GM23338 (cell line): Measurements from ENCODE around the gene SFTPD. TPM values are rescaled to one million over a fixed set of nuclear protein-coding genes. Genes with fewer than 3 reads are reported as not detected.

Experiments used
- ATAC-seq: fragments of 200-7000 bp; cut with Tn5 transposase; 3 replicates; pipeline ENCODE4 v1.9.1; 2020
- DNase-seq: peaks from one replicate; pipeline ENCODE4 v3.0.0-alpha.2; 2015; ENCODE audit warnings: low spot score
- H2AFZ ChIP-seq: fragments of 200-600 bp; sonication (generic); 2 replicates; pipeline ENCODE4 v1.8.0; 2016; ENCODE audit warnings: antibody characterized with exemption, mild to moderate bottlenecking, moderate library complexity
- H3F3A ChIP-seq: fragments of 200-600 bp; sonication (generic); replicated peaks from 2 replicates; pipeline ENCODE4 v1.8.0; 2017; ENCODE audit warnings: antibody characterized with exemption, mixed run types, low read depth
- H3K27ac ChIP-seq: fragments of 200-600 bp; sonication (generic); 2 replicates; pipeline ENCODE4 v1.6.1; 2016; ENCODE audit warnings: low read depth
- H3K27me3 ChIP-seq: fragments of 200-600 bp; sonication (generic); 2 replicates; pipeline ENCODE4 v1.8.0; 2016; ENCODE audit warnings: mild to moderate bottlenecking, mixed run types, moderate library complexity; ENCODE audit not compliant: insufficient read depth
- H3K36me3 ChIP-seq: fragments of 200-600 bp; sonication (generic); 2 replicates; pipeline ENCODE4 v1.8.0; 2016; ENCODE audit warnings: mild to moderate bottlenecking; ENCODE audit not compliant: insufficient read depth
- H3K4me1 ChIP-seq: fragments of 200-600 bp; sonication (generic); 2 replicates; pipeline ENCODE4 v1.8.0; 2016; ENCODE audit warnings: mild to moderate bottlenecking, moderate library complexity; ENCODE audit not compliant: insufficient read depth
- H3K4me2 ChIP-seq: fragments of 200-600 bp; sonication (generic); 2 replicates; pipeline ENCODE4 v1.7.1; 2017; ENCODE audit warnings: mixed run types
- H3K4me3 ChIP-seq: fragments of 200-600 bp; sonication (generic); 2 replicates; pipeline ENCODE4 v1.6.1; 2016; ENCODE audit warnings: mixed run types
- H3K79me2 ChIP-seq: fragments of 200-600 bp; sonication (generic); replicated peaks from 2 replicates; pipeline ENCODE4 v1.8.0; 2017; ENCODE audit warnings: mild to moderate bottlenecking; ENCODE audit not compliant: insufficient read depth
- H3K9me2 ChIP-seq: fragments of 200-600 bp; sonication (generic); 2 replicates; pipeline ENCODE4 v1.8.0; 2017; ENCODE audit not compliant: insufficient read depth
- H4K20me1 ChIP-seq: fragments of 200-600 bp; sonication (generic); replicated peaks from 2 replicates; pipeline ENCODE4 v1.8.0; 2017; ENCODE audit warnings: mild to moderate bottlenecking; ENCODE audit not compliant: insufficient read depth
- H3K27ac Mint-ChIP-seq: 2 replicates; pipeline ENCODE4 v1.8.0; 2020; ENCODE audit warnings: inconsistent platforms, mild to moderate bottlenecking, moderate library complexity, mixed read lengths
- H3K27me3 Mint-ChIP-seq: 3 replicates; pipeline ENCODE4 v1.8.0; 2022; ENCODE audit warnings: low read depth, mild to moderate bottlenecking, moderate library complexity, mixed read lengths, inconsistent platforms; ENCODE audit not compliant: insufficient read depth, poor library complexity
- H3K36me3 Mint-ChIP-seq: 3 replicates; pipeline ENCODE4 v1.8.0; 2021; ENCODE audit warnings: low read depth, mild to moderate bottlenecking, inconsistent platforms, moderate library complexity, mixed read lengths
- H3K4me1 Mint-ChIP-seq: 3 replicates; pipeline ENCODE4 v1.8.0; 2020; ENCODE audit warnings: mild to moderate bottlenecking, inconsistent platforms, mixed read lengths
- H3K4me3 Mint-ChIP-seq: 3 replicates; pipeline ENCODE4 v1.8.0; 2021; ENCODE audit warnings: moderate library complexity, mild to moderate bottlenecking, inconsistent platforms, mixed read lengths
- H3K9me3 Mint-ChIP-seq: 3 replicates; pipeline ENCODE4 v1.8.0; 2020; ENCODE audit warnings: moderate library complexity, mild to moderate bottlenecking, inconsistent platforms, mixed read lengths
- CREB1 ChIP-seq: fragments of 250-450 bp; sonication (Bioruptor Pico); IDR thresholded peaks from 2 replicates; pipeline ENCODE4 v1.5.0; 2020; ENCODE audit warnings: low read depth, mild to moderate bottlenecking, moderate library complexity
- EZH2 ChIP-seq: fragments of 200-600 bp; sonication (generic); IDR thresholded peaks from one replicate; pipeline ENCODE4 v1.8.0; 2017; ENCODE audit warnings: antibody characterized with exemption, mild to moderate bottlenecking, low read depth; ENCODE audit not compliant: unreplicated experiment
- EZH2phosphoT487 ChIP-seq: fragments of 200-600 bp; sonication (generic); IDR thresholded peaks from one replicate; pipeline ENCODE4 v1.8.1; 2018; ENCODE audit warnings: antibody characterized with exemption; ENCODE audit not compliant: unreplicated experiment
- JUNB ChIP-seq: IDR thresholded peaks from one replicate; pipeline ENCODE4 v1.6.1; 2016; ENCODE audit warnings: antibody characterized with exemption; ENCODE audit not compliant: unreplicated experiment
- NANOG ChIP-seq: IDR thresholded peaks from 2 replicates; pipeline ENCODE4 v1.6.1; 2016; ENCODE audit warnings: antibody characterized with exemption, borderline replicate concordance
- POLR2AphosphoS5 ChIP-seq: IDR thresholded peaks from 2 replicates; pipeline ENCODE4 v1.6.1; 2016; ENCODE audit warnings: antibody characterized with exemption, low read depth
- STAT1 ChIP-seq: IDR thresholded peaks from one replicate; pipeline ENCODE4 v1.6.1; 2016; ENCODE audit warnings: antibody characterized with exemption; ENCODE audit not compliant: unreplicated experiment
- ZNF331 ChIP-seq: fragments of 250-450 bp; sonication (Bioruptor Pico); IDR thresholded peaks from 2 replicates; pipeline ENCODE4 v1.5.0; 2020; ENCODE audit warnings: low read depth, mild to moderate bottlenecking, moderate library complexity
- polyA plus RNA-seq: library from polyadenylated mRNA; unstranded; fragments of >200 nt; fragmentation: Nextera tagmentation; extraction: Ambion mirVana; gene quantifications from 2 replicates; pipeline ENCODE4 v1.2.1, GENCODE V29; 2016
- total RNA-seq: library from RNA; depleted of rRNA; stranded (reverse); fragments of >200 nt; shearing (Covaris generic); gene quantifications from 2 replicates; pipeline ENCODE4 v1.2.3, GENCODE V29; 2014
- TF ChIP-seq, protein P1 (sequence below), 2 experiments: fragments of 200-600 bp in 1 of 2; sonication (generic) in 1 of 2; conservative IDR thresholded peaks; 2 replicates each; pipeline versions ENCODE4 v1.5.1 to v1.6.1; 2016 to 2017; ENCODE audit warnings: antibody characterized with exemption in 2 of 2, low read depth in 2 of 2, mild to moderate bottlenecking in 2 of 2, moderate library complexity in 1 of 2
- TF ChIP-seq, protein P2 (sequence below): IDR thresholded peaks from 2 replicates; pipeline ENCODE4 v1.6.1; 2016; ENCODE audit warnings: antibody characterized with exemption
- TF ChIP-seq, protein P3 (sequence below): fragments of 250-450 bp; sonication (Bioruptor Pico); IDR thresholded peaks from 2 replicates; pipeline ENCODE4 v1.5.0; 2020; ENCODE audit warnings: mild to moderate bottlenecking, moderate library complexity
- TF ChIP-seq, protein P4 (sequence below): IDR thresholded peaks from one replicate; pipeline ENCODE4 v1.6.1; 2018; ENCODE audit warnings: antibody characterized with exemption; ENCODE audit not compliant: unreplicated experiment

SFTPD gene
- total and polyA plus RNA-seq, 2 experiments from 2014 or later, result not detected

DNA sequence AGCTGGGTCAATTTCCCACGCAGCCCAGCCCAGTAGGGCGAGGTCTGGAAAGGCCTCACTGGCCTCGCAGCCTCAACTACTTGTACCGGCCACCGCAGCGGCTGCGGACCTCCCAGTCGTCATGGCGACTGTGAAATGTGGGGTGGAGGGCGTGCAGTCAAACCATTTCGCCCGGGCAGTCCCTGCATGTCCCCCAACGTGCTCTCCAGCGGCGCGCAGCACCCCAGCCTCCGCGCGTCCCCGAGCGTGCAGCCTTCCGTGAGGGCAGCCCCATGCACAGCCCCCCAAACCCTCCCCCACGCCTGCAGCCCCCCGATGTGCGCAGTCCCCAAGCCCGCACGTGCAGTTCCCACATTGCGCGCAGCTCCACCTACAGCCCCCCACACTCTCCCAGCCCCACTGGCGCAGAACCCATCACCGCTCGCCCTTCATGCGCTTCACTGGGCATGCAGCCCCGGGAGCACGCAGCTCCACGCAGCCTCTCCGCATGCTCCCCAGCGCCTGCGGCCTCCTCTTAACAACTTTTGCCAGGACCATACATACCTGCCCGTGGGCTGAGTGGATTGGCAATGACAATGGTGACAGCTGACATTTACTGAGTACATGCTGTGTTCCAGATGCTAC lies 34.5 kb upstream of the SFTPD start:
- Histone ChIP-seq H3F3A (no peaks in the 10 kb centered on the region), H4K20me1 (no peaks in the 10 kb centered on the region), H3K4me1 (peaks cover 30% of the 10 kb centered on the region), H3K36me3 (no peaks in the 10 kb centered on the region), H3K4me3 (no peak overlapping the region), H3K79me2 (no peaks in the 10 kb centered on the region), H3K27ac (no peak overlapping the region), H2AFZ (peak overlapping the region; percentile 97), H3K9me2 (no peaks in the 10 kb centered on the region), H3K4me2 (peak overlapping the region; percentile 62; the same call in 1 of the 2 replicates), H3K27me3 (peaks cover 30% of the 10 kb centered on the region)
- DNase-seq (peak; percentile 12), ATAC-seq (no peak)
- Mint-ChIP-seq H3K4me3 (no peak overlapping the region), H3K4me1 (peaks cover 20% of the 10 kb centered on the region), H3K9me3 (no peaks in the 10 kb centered on the region), H3K27me3 (peaks cover 25% of the 10 kb centered on the region), H3K36me3 (no peaks in the 10 kb centered on the region; the same call in 2 of the 3 replicates), H3K27ac (no peak overlapping the region)
- TF ChIP-seq, protein P1, sequence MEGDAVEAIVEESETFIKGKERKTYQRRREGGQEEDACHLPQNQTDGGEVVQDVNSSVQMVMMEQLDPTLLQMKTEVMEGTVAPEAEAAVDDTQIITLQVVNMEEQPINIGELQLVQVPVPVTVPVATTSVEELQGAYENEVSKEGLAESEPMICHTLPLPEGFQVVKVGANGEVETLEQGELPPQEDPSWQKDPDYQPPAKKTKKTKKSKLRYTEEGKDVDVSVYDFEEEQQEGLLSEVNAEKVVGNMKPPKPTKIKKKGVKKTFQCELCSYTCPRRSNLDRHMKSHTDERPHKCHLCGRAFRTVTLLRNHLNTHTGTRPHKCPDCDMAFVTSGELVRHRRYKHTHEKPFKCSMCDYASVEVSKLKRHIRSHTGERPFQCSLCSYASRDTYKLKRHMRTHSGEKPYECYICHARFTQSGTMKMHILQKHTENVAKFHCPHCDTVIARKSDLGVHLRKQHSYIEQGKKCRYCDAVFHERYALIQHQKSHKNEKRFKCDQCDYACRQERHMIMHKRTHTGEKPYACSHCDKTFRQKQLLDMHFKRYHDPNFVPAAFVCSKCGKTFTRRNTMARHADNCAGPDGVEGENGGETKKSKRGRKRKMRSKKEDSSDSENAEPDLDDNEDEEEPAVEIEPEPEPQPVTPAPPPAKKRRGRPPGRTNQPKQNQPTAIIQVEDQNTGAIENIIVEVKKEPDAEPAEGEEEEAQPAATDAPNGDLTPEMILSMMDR (conservative IDR thresholded peaks at IDR 0.05; ENCODE audit: low read depth in 2 of 2), result no peak
- no peak for TF ChIP-seq ZNF331 (CRISPR knock-in tag)
- TF ChIP-seq EZH2phosphoT487, result no peak
- TF ChIP-seq, protein P2, sequence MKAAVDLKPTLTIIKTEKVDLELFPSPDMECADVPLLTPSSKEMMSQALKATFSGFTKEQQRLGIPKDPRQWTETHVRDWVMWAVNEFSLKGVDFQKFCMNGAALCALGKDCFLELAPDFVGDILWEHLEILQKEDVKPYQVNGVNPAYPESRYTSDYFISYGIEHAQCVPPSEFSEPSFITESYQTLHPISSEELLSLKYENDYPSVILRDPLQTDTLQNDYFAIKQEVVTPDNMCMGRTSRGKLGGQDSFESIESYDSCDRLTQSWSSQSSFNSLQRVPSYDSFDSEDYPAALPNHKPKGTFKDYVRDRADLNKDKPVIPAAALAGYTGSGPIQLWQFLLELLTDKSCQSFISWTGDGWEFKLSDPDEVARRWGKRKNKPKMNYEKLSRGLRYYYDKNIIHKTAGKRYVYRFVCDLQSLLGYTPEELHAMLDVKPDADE, result no peak
- no peak for TF ChIP-seq POLR2AphosphoS5
- TF ChIP-seq CREB1, result no peak
- no peak for TF ChIP-seq JUNB
- no peak for TF ChIP-seq EZH2
- TF ChIP-seq, protein P3, sequence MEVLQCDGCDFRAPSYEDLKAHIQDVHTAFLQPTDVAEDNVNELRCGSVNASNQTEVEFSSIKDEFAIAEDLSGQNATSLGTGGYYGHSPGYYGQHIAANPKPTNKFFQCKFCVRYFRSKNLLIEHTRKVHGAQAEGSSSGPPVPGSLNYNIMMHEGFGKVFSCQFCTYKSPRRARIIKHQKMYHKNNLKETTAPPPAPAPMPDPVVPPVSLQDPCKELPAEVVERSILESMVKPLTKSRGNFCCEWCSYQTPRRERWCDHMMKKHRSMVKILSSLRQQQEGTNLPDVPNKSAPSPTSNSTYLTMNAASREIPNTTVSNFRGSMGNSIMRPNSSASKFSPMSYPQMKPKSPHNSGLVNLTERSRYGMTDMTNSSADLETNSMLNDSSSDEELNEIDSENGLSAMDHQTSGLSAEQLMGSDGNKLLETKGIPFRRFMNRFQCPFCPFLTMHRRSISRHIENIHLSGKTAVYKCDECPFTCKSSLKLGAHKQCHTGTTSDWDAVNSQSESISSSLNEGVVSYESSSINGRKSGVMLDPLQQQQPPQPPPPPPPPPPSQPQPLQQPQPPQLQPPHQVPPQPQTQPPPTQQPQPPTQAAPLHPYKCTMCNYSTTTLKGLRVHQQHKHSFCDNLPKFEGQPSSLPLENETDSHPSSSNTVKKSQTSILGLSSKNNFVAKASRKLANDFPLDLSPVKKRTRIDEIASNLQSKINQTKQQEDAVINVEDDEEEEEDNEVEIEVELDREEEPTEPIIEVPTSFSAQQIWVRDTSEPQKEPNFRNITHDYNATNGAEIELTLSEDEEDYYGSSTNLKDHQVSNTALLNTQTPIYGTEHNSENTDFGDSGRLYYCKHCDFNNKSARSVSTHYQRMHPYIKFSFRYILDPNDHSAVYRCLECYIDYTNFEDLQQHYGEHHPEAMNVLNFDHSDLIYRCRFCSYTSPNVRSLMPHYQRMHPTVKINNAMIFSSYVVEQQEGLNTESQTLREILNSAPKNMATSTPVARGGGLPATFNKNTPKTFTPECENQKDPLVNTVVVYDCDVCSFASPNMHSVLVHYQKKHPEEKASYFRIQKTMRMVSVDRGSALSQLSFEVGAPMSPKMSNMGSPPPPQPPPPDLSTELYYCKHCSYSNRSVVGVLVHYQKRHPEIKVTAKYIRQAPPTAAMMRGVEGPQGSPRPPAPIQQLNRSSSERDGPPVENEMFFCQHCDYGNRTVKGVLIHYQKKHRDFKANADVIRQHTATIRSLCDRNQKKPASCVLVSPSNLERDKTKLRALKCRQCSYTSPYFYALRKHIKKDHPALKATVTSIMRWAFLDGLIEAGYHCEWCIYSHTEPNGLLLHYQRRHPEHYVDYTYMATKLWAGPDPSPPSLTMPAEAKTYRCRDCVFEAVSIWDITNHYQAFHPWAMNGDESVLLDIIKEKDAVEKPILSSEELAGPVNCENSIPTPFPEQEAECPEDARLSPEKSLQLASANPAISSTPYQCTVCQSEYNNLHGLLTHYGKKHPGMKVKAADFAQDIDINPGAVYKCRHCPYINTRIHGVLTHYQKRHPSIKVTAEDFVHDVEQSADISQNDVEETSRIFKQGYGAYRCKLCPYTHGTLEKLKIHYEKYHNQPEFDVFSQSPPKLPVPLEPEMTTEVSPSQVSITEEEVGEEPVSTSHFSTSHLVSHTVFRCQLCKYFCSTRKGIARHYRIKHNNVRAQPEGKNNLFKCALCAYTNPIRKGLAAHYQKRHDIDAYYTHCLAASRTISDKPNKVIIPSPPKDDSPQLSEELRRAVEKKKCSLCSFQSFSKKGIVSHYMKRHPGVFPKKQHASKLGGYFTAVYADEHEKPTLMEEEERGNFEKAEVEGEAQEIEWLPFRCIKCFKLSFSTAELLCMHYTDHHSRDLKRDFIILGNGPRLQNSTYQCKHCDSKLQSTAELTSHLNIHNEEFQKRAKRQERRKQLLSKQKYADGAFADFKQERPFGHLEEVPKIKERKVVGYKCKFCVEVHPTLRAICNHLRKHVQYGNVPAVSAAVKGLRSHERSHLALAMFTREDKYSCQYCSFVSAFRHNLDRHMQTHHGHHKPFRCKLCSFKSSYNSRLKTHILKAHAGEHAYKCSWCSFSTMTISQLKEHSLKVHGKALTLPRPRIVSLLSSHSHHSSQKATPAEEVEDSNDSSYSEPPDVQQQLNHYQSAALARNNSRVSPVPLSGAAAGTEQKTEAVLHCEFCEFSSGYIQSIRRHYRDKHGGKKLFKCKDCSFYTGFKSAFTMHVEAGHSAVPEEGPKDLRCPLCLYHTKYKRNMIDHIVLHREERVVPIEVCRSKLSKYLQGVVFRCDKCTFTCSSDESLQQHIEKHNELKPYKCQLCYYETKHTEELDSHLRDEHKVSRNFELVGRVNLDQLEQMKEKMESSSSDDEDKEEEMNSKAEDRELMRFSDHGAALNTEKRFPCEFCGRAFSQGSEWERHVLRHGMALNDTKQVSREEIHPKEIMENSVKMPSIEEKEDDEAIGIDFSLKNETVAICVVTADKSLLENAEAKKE (CRISPR knock-in tag), result no peak
- TF ChIP-seq STAT1, result no peak
- no peak for TF ChIP-seq NANOG
- TF ChIP-seq, protein P4, sequence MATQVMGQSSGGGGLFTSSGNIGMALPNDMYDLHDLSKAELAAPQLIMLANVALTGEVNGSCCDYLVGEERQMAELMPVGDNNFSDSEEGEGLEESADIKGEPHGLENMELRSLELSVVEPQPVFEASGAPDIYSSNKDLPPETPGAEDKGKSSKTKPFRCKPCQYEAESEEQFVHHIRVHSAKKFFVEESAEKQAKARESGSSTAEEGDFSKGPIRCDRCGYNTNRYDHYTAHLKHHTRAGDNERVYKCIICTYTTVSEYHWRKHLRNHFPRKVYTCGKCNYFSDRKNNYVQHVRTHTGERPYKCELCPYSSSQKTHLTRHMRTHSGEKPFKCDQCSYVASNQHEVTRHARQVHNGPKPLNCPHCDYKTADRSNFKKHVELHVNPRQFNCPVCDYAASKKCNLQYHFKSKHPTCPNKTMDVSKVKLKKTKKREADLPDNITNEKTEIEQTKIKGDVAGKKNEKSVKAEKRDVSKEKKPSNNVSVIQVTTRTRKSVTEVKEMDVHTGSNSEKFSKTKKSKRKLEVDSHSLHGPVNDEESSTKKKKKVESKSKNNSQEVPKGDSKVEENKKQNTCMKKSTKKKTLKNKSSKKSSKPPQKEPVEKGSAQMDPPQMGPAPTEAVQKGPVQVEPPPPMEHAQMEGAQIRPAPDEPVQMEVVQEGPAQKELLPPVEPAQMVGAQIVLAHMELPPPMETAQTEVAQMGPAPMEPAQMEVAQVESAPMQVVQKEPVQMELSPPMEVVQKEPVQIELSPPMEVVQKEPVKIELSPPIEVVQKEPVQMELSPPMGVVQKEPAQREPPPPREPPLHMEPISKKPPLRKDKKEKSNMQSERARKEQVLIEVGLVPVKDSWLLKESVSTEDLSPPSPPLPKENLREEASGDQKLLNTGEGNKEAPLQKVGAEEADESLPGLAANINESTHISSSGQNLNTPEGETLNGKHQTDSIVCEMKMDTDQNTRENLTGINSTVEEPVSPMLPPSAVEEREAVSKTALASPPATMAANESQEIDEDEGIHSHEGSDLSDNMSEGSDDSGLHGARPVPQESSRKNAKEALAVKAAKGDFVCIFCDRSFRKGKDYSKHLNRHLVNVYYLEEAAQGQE, result no peak
